Measurements from ENCODE around the gene STARD13. TPM values are rescaled to one million over a fixed set of nuclear protein-coding genes. Genes with fewer than 3 reads are reported as not detected.

Gene STARD13
- total RNA-seq, 2 donors from 2014 or later: 28.7 to 32.9 TPM

DNA sequence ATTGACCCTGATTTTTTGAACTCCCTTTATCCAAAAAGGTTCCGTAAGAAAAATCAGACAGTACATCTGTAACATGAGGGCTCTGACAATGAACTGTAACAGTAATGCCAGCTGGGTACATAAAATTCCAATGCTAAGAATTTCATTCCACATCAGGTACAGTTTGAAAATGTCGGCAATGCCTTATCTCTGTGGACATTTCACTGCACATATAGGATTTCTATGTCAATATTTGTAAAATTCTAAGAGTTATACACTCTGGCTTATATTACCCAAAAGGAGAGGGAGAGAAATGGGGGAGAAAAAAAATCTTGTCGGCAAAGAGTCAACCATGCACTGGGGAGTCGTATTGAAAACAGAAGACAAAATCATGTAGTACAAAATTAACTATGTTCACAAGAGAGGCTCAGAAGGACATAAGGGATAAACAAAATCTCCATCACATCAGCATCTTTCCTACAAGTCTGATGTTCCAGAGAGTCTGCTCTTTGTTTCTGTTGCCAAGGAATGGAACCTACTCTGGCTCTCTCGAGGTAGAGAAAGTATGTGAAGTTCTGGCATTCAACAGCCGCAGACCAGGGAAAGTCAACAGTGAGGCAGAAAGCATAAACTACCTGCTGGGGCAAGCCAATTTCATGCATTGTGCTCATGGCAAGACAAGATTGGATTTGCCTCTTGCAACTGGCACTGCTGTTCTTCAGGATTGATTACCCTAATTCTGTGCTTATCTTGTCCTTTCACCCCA lies 72.4 kb downstream of the STARD13 start:
- no peak for ATAC-seq

GRCh38 chr13:33212396-33212795 lies 73.2 kb downstream of the STARD13 start:
- no peak for DNase-seq
- ATAC-seq: no peak
- intact Hi-C loops (cut with DNase I, micrococcal nuclease): no loop called here

More for the DNA sequence above, 72.4 kb downstream of the STARD13 start:
- intact Hi-C loops (cut with DNase I, micrococcal nuclease): no loop called here
- DNase-seq: no peak

DNA sequence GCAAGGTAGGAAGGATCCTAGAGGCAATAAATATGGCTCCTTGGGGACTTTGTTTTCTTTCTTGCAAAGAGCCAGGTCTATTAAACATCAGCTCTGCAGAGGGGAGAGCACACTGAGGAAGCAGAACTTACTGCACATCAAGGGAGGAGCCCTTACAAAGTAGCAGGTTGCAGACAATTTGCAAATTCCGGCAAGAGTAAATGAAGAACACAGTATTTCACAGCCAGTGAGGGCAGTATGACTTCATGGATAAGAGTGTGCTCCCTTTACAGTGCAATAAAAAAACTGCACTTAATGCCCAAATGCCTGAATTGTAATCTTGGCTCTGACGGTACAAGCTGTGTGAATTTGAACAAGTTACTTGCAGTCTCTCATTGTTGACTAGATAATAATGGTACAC lies 75.5 kb downstream of the STARD13 start:
- intact Hi-C loops (cut with DNase I, micrococcal nuclease): no loop called here
- DNase-seq (no peak), ATAC-seq (no peak)

GRCh38 chr13:33208290-33209220 lies 77.0 kb downstream of the STARD13 start:
- ATAC-seq: peak; percentile 72
- intact Hi-C loops (cut with DNase I, micrococcal nuclease): no loop called here
- DNase-seq: no peak

GRCh38 chr13:33207615-33207961 lies 78.0 kb downstream of the STARD13 start:
- DNase-seq (peak; percentile 29 to 45), ATAC-seq (peak; percentile 68)
- intact Hi-C loops (cut with DNase I, micrococcal nuclease): no loop called here

DNA sequence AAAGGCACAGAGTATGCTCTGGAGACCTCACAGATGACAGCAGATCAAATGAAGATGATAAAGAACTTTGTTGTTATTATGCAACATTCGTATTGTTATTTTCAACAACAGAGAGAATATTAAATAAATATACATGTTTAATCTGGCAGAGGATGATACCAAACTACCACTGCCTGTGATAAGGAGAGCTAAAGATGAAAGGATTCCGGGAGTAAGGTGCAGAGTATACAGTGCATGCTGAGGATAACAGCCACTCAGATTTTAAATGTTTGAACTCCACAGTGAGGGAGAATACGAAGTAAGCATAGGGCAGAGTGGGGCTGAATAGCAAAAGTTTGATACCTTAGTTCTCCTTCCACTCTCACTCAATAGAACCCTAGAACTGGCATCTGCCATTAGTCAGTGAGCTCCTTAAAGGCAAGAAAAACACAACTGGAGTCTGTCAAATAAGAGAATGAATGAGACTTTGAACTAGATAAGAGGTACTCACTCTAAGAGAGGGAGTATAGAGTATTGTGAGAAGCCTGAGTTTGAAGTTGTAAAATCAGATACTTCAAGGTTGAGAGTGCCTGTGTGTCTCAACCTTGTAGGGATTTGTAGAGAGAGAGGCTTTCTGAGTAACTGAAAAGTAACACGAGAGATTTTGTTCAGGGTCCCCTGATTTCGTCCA lies 78.5 kb downstream of the STARD13 start:
- ATAC-seq: peak; percentile 29
- no peak for DNase-seq
- intact Hi-C loops (cut with DNase I, micrococcal nuclease): no loop called here

DNA sequence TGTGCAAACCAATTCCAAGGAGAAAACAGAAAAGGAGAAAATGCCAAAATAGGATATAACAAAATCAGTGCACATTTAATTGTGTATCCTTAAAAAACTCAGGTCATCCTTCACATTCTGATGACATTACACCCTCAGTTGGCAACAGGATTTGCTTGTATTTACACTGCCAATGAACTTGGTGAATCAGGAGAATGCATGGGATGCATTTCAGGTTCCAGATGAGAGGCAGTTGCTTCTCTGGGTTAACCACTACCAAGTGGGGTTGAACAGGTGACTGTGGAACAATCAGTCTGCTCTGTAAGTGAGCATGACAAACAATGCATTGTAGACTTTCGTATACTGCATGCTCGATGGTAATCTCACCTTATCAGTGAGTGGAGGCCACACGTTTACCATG lies 79.1 kb downstream of the STARD13 start:
- intact Hi-C loops (cut with DNase I, micrococcal nuclease): no loop called here
- ATAC-seq: no peak

GRCh38 chr13:33205804-33206221 lies 79.7 kb downstream of the STARD13 start:
- ATAC-seq (no peak), DNase-seq (no peak)
- intact Hi-C loops (cut with DNase I, micrococcal nuclease): no loop called here

More for the DNA sequence above, 79.1 kb downstream of the STARD13 start:
- DNase-seq: no peak

GRCh38 chr13:33205224-33205623 lies 80.3 kb downstream of the STARD13 start:
- ATAC-seq (no peak), DNase-seq (no peak)
- intact Hi-C loops (cut with DNase I, micrococcal nuclease): no loop called here

DNA sequence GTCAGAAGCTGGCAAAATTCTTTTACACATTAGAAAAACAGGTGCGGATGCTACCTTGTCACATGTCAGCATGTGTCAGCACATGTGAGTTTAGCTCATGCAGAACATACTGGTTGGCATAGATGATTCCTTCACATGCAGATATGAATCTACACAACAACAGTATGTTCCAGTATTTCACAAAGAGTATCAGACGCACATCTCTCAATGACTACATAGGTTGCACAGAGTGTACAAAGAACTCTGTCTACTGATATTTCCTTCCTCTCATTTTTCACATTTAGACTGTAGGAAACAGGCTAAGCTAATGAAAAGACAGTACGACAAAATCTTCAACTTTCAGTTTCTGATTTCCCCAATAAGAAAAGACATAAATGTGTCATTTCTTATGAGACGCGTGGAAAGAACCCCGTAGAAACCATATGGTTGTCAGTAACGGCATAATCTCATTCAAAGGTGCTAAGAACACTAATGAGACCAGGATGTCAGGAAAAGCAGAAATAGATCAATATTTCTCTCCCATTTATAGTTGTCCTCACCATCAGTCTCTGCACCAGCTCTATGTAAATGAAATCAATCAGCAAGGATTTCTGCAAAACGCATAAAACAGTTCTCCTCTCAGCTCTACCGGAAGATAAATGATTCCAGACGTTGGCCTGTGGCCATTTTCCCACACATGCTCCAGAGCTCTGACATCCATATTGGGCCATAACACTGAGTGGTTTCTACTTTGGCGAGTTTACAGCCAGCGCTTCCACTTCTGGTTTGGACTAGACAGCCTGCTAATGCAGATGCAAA lies 81.2 kb downstream of the STARD13 start:
- intact Hi-C loops (cut with DNase I, micrococcal nuclease): no loop called here
- peak; percentile 40 to 65 for DNase-seq
- ATAC-seq: no peak

GRCh38 chr13:33202644-33203169 lies 82.8 kb downstream of the STARD13 start:
- DNase-seq (no peak), ATAC-seq (no peak)
- intact Hi-C loops (cut with DNase I, micrococcal nuclease): no loop called here

GRCh38 chr13:33201659-33202058 lies 83.9 kb downstream of the STARD13 start:
- ATAC-seq (no peak), DNase-seq (no peak)
- intact Hi-C loops (cut with DNase I, micrococcal nuclease): no loop called here

- ATAC-seq (no peak), DNase-seq (no peak)
- intact Hi-C loops (cut with DNase I, micrococcal nuclease): no loop called here
These were observed 86.2 kb downstream of the STARD13 start for GRCh38 chr13:33199289-33199850.

DNA sequence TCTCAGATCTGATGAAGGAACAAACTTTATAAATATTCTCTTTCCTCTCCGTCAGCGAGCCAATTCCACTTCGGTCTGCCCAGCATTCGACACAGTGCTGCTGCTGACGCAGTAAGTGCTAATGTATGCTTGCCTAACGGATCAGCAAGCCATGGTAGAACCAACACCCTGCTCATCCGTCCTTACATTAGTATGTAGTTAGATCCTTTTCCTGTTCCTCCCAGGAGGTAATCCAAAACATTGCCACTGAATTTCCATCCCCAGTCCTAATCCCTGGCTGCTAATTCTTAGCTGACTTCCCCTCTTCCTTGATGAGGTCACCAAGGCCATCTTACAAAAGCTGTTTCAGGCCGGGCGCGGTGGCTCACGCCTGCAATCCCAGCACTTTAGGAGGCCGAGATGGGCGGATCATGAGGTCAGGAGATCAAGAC lies 88.0 kb downstream of the STARD13 start:
- DNase-seq (no peak), ATAC-seq (no peak)
- intact Hi-C loops (cut with DNase I, micrococcal nuclease): no loop called here

GRCh38 chr13:33196767-33197166 lies 88.8 kb downstream of the STARD13 start:
- intact Hi-C loops (cut with DNase I, micrococcal nuclease): no loop called here
- ATAC-seq (no peak), DNase-seq (no peak)

- no peak for DNase-seq
- ATAC-seq: no peak
- intact Hi-C loops (cut with DNase I, micrococcal nuclease): no loop called here
These were observed 89.7 kb downstream of the STARD13 start for GRCh38 chr13:33195693-33196464.

All from left colon (tissue), 2 donors.